GM21723 (cell line): ENCODE measurements around the gene GPR132.
"Not testable (repeated sequence)": the region's sequence is repeated elsewhere in the genome, so short reads cannot be mapped to it uniquely, and the experiment has no call there.

Experiments used
- ATAC-seq: cut with Tn5 transposase; IDR thresholded peaks from one replicate; pipeline ENCODE4 v1.9.1; 2021; ENCODE audit warnings: mild to moderate bottlenecking, moderate library complexity; ENCODE audit not compliant: unreplicated experiment

GPR132 gene

DNA sequence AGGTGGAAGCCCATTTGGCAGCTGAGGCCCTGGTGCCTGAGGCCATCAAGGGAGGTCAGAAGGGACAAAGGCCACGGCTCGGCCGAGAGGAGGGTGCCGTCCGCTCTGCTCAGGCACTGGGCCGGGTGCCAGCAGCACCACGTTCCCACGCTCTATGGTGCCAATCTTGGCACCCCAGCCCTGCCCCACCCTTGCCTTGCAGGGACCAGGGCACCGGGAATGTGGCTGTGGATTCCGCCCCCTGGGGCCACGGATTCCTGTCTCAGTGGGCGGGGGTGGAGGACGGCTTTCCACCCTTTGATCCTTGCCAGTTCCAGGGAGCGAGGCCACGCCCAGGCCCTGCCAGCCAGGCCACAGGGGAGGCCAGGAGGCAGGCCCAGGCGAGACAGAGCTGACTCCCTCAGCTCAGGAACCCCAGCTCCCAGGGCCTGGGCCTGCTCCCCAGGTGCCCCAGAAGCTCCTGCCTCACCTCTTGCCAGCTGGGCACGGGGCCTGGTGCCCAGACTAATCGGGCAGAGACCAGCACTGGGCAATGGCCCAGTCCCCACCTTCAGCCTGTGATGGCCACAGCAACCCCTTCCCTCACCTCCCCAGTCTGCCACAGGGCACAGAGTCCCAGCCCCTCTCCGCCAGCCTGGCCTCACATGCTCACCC, 26.4 kb upstream of the GPR132 start:
- ATAC-seq: no peak

GRCh38 chr14:105091054-105091516, 25.9 kb upstream of the GPR132 start:
- ATAC-seq: no peak

GRCh38 chr14:105090493-105091053, 25.3 kb upstream of the GPR132 start:
- ATAC-seq: peak; percentile 35

GRCh38 chr14:105089746-105090492, 24.7 kb upstream of the GPR132 start:
- no peak for ATAC-seq

- no peak for ATAC-seq
Measured at GRCh38 chr14:105088812-105089745, 23.8 kb upstream of the GPR132 start.

- ATAC-seq: no peak
Measured at GRCh38 chr14:105087963-105088811, 23.0 kb upstream of the GPR132 start.

GRCh38 chr14:105087308-105087962, 22.2 kb upstream of the GPR132 start:
- peak; percentile 13 for ATAC-seq

DNA sequence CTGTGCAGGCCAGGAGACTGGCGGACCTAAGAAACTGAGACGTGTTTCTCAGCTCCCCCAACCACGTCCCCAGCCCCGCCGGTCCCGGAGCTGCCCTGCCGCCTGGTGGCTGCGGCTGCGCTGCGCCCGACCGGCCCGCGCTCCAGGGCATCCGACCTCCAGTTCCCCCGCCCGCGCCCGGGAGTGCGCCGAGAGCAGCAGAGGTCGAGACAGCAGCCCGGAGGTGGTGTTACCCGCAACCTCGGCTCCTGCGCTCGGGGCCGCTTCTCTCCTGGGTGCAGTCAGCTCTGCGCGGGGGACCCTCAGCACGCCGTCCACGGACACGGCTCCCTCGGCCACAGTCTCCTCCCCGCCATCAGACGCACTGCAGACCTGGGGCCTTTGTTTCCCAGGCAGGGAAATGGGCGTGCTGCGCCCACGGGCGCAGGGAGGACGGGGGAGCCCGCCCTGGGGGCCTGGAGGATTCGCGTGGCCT, 21.6 kb upstream of the GPR132 start:
- ATAC-seq: peak; percentile 72

GRCh38 chr14:105085766-105086165, 20.5 kb upstream of the GPR132 start:
- ATAC-seq: no peak

GRCh38 chr14:105084741-105085571, 19.7 kb upstream of the GPR132 start:
- no peak for ATAC-seq

DNA sequence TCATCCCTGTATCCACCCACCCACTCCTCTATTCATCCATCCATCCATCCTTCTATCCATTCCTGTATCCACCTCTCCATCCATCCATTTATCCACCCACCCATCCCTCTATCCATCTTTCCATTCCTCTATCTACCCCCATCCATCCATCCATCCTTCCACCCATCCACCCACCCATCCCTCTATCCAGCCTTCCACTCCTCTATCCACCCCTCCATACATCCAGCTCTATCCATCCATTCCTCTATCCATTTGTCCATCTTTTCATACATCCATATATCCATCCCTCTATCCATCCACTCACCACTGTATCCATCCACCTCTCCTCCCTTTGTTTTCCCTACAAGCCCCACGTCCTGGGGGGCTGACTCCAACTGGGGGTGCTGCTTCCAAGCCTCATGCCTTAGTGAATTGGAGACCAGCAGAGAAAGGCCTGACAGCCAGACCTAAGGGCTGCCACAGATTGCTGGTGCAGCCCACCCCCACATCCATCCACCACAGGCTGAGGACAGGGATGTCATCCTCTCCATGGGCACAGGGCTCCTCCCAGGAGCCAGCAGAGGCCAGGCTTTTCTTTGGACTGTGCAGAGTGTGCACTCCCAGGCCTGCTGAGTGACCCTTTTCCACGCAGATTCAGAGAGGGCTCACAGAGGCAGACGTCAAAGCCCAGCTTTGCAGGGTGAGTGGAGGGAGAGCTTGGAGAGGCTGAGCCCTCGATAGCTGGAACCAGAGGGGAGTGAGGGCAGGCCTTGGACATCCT, 18.9 kb upstream of the GPR132 start:
- ATAC-seq: no peak

- no peak for ATAC-seq
Measured at GRCh38 chr14:105082703-105083102, 17.5 kb upstream of the GPR132 start.

DNA sequence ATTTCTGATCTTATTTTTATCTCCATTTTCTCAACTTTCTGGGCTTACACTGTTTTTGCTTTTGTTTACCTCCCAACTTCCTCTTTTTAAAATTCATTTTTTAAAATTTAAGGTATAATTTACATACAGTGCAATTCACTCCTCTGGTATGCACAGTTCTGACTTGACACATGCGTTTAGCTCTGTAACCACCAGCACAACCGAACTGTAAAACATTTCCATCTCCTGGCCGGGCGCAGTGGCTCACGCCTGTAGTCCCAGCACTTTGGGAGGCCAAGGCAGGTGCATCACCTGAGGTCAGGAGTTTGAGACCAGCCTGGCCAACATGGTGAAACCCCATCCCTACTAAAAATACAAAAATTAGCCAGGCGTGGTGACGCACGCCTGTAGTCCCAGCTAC, 16.2 kb upstream of the GPR132 start:
- ATAC-seq: not testable (repeated sequence)

DNA sequence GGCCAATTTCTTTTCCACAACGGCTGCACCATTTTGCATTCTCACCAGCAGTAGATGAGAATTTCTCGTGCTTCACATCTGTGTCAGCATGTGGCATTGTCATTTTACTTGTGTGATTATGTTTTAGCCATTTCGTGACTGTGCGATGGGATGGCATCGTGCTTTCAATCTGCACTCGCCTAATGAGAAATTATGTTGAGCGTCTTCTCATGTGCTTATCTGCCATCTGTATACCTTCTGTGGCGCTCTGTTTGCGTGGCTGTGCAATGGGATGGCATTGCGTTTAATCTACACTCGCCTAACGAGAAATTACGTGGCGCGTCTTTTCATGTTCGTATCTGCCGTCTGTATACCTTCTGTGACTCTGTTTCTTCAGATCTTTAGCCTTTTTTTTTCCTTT, 14.9 kb upstream of the GPR132 start:
- no peak for ATAC-seq

DNA sequence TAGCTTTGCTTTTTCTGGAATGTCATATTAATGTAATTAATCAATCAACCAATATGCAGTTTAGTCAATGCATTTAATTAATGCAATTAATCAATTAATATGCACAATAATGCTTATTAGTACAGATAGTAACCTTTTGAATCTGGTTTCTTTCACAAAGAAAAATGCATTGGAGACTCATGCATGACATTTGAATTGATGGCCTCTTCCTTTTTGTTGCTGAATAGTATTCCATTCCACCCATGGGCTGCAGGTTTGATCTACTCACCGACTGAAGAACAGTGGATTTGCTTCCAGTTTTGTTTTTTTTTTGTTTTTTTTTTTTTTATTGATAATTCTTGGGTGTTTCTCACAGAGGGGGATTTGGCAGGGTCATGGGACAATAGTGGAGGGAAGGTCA, 13.1 kb upstream of the GPR132 start:
- ATAC-seq: no peak

DNA sequence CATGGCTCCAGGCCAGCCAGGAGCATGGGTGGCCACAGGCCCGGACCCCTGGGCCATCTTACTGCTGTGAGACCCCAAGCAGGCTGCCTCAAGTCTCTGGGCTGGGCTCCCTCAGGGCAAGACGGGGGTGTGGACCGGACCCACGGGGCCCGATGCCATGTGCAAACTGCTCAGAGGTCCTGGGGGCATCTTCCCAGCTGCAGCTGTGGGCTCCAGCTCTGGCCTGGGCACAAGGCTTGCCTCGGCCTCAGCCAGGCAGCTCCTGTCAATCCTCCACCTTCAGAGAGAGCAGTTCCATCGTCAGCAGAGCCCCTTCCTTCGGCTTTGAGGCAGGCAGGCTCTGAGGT, 12.4 kb upstream of the GPR132 start:
- ATAC-seq: no peak

DNA sequence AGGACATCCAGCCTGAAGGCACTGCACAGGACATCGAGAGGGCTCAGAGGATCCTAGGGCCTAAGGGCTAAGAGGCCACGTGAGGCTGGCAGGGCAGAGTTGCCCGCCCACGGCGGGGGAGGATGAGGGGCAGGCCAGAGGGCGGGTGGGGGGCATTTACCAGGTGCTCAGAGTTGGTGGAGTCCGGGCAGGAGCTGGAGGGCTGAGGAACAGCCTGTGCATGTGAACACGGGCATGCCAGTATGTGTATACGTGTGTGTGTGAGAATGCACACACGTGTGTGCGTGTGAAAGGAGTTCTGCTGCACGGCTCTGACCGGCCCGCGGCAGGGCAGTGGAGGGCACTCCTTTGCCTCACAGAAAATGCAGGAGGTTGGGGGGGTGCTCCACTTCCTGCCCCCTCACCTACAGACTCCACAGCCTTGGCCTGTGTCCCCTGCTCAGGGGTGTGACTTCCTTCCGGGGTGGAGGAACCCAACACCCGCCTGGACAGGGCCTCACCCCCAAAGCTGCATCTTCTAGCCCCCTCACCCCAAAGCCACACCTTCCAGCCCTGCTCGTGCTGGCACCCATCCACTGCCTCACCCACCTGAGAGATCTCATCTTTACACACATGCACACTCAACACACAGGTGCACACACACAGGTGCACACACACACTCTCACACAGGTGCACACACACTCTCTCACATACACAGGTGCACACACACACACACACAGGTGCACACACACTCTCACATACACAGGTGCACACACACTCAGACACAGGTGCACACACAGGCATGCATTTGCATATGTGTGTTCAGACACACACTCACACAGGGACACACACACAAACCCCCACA, 11.8 kb upstream of the GPR132 start:
- no peak for ATAC-seq
